C4-2B (cell line): ENCODE data around the gene TMEM158.

Experiments used
- ZFX ChIP-seq: fragments of 450-650 bp; IDR thresholded peaks from 2 replicates; pipeline ENCODE4 v1.6.1; 2017
- TF ChIP-seq, protein P1 (sequence below): fragments of 450-650 bp; conservative IDR thresholded peaks from 2 replicates; pipeline ENCODE4 v1.5.1; 2017; ENCODE audit warnings: mild to moderate bottlenecking

DNA sequence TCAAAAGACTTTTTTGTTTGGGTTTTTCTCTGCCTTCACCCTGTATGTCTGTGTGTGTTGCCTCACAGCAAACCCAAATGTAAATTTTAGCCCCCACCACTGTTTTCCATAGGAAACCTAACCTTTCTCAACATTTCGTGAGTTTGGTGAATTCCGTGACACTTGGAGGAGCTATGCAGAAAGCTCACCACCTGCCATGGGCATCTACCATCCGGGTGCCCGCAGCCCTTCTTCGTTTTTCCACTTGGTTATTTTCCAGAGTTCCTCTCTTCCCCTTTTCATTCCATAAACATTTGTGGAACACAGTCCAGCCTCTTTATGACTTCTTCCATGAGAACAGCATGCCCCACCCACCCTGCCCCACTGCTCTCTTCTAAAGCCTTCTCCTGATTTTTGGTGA lies 31.3 kb downstream of the TMEM158 start:
- TF ChIP-seq, protein P1, sequence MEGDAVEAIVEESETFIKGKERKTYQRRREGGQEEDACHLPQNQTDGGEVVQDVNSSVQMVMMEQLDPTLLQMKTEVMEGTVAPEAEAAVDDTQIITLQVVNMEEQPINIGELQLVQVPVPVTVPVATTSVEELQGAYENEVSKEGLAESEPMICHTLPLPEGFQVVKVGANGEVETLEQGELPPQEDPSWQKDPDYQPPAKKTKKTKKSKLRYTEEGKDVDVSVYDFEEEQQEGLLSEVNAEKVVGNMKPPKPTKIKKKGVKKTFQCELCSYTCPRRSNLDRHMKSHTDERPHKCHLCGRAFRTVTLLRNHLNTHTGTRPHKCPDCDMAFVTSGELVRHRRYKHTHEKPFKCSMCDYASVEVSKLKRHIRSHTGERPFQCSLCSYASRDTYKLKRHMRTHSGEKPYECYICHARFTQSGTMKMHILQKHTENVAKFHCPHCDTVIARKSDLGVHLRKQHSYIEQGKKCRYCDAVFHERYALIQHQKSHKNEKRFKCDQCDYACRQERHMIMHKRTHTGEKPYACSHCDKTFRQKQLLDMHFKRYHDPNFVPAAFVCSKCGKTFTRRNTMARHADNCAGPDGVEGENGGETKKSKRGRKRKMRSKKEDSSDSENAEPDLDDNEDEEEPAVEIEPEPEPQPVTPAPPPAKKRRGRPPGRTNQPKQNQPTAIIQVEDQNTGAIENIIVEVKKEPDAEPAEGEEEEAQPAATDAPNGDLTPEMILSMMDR, result no peak
- no peak for TF ChIP-seq ZFX
